DOHH2 (cell line): Measurements from ENCODE around the gene SEMA3D.

Source experiments
- H3F3A ChIP-seq: fragments of 200-600 bp; sonication (generic), shearing (Covaris generic); 2 replicates; pipeline ENCODE4 v1.6.0; 2016; ENCODE audit warnings: antibody characterized with exemption, mild to moderate bottlenecking; ENCODE audit not compliant: control insufficient read depth, insufficient read depth
- H3K27ac ChIP-seq: fragments of 200-600 bp; sonication (generic); 2 replicates; pipeline ENCODE4 v1.5.1; 2014; ENCODE audit warnings: low read depth, mild to moderate bottlenecking, low read length, moderate library complexity
- H3K27me3 ChIP-seq: fragments of 200-600 bp; sonication (generic); 2 replicates; pipeline ENCODE4 v1.6.1; 2014; ENCODE audit warnings: mild to moderate bottlenecking, low read length, mixed read lengths; ENCODE audit not compliant: control insufficient read depth
- H3K36me3 ChIP-seq: fragments of 200-600 bp; sonication (generic); 2 replicates; pipeline ENCODE4 v1.6.1; 2014; ENCODE audit warnings: mild to moderate bottlenecking, low read length, moderate library complexity, mixed read lengths; ENCODE audit not compliant: control insufficient read depth
- H3K4me1 ChIP-seq: fragments of 200-600 bp; sonication (generic); 2 replicates; pipeline ENCODE4 v1.6.1; 2014; ENCODE audit warnings: mild to moderate bottlenecking, low read length, mixed read lengths; ENCODE audit not compliant: control insufficient read depth
- H3K4me2 ChIP-seq: fragments of 200-600 bp; sonication (generic); 2 replicates; pipeline ENCODE4 v1.6.0; 2014; ENCODE audit warnings: mild to moderate bottlenecking, low read length, moderate library complexity
- H3K4me3 ChIP-seq: fragments of 200-600 bp; sonication (generic); 2 replicates; pipeline ENCODE4 v1.5.1; 2014; ENCODE audit warnings: mild to moderate bottlenecking, low read length, mixed read lengths
- H3K79me2 ChIP-seq: fragments of 200-600 bp; sonication (generic); 2 replicates; pipeline ENCODE4 v1.6.1; 2014; ENCODE audit warnings: mild to moderate bottlenecking, low read length, mixed read lengths; ENCODE audit not compliant: control insufficient read depth
- H3K9me2 ChIP-seq: fragments of 200-600 bp; sonication (generic); replicated peaks from 2 replicates; pipeline ENCODE4 v1.6.1; 2014; ENCODE audit warnings: mild to moderate bottlenecking, low read length, mixed read lengths; ENCODE audit not compliant: control insufficient read depth
- H3K9me3 ChIP-seq: fragments of 200-600 bp; sonication (generic); 2 replicates; pipeline ENCODE4 v1.6.1; 2014; ENCODE audit warnings: antibody characterized with exemption, low read length, mixed read lengths; ENCODE audit not compliant: control insufficient read depth, insufficient read depth
- H4K20me1 ChIP-seq: fragments of 200-600 bp; sonication (generic); 2 replicates; pipeline ENCODE4 v1.6.0; 2014; ENCODE audit warnings: low read depth, mild to moderate bottlenecking, antibody characterized with exemption, low read length, moderate library complexity; ENCODE audit not compliant: control insufficient read depth, insufficient read depth
- EZH2phosphoT487 ChIP-seq: fragments of 200-600 bp; sonication (generic); IDR thresholded peaks from 2 replicates; pipeline ENCODE4 v1.6.1; 2017; ENCODE audit warnings: borderline replicate concordance, mild to moderate bottlenecking, antibody characterized with exemption, low read length, moderate library complexity, mixed read lengths
- TF ChIP-seq, protein P1 (sequence below): fragments of 200-600 bp; sonication (generic); IDR thresholded peaks from one replicate; pipeline ENCODE4 v1.5.1; 2014; ENCODE audit warnings: antibody characterized with exemption, mild to moderate bottlenecking, low read depth, low read length; ENCODE audit not compliant: poor library complexity, severe bottlenecking

Gene SEMA3D

DNA sequence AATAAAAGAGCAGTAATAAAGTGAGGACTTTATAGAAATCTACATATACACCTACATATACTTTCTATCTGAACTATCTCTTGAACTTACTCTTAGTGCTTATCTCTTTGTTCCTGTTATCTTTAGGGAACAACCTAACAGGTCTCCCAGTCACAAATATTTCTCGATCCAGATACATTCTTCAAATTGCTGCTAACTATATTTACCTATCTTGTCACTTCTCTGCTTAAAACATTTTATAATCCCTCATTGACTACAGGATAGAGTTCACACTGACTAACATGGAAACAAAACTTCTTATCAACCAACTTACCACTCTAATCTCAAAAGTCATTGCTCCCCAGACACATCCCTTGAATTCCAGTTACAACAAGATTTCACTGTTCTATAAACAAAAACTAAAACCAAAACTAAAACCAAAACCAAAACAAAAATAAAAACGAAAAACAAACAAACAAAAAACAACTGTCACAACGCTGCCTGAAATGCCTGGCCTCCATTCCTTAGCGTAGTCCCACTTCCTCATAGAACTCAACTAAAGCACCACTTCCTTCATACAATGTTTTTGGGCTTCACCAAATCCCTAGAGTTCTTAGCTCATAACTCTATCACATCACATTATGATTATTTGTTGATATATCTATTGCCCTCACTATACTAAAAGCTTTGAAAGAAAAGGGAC lies 134.7 kb downstream of the SEMA3D start:
- H3K36me3 ChIP-seq = no peaks in the 10 kb centered on the region
- no peaks in the 10 kb centered on the region for H3K9me3 ChIP-seq
- H3K4me2 ChIP-seq = no peak overlapping the region
- H3K4me1 ChIP-seq = no peaks in the 10 kb centered on the region
- TF ChIP-seq, protein P1, sequence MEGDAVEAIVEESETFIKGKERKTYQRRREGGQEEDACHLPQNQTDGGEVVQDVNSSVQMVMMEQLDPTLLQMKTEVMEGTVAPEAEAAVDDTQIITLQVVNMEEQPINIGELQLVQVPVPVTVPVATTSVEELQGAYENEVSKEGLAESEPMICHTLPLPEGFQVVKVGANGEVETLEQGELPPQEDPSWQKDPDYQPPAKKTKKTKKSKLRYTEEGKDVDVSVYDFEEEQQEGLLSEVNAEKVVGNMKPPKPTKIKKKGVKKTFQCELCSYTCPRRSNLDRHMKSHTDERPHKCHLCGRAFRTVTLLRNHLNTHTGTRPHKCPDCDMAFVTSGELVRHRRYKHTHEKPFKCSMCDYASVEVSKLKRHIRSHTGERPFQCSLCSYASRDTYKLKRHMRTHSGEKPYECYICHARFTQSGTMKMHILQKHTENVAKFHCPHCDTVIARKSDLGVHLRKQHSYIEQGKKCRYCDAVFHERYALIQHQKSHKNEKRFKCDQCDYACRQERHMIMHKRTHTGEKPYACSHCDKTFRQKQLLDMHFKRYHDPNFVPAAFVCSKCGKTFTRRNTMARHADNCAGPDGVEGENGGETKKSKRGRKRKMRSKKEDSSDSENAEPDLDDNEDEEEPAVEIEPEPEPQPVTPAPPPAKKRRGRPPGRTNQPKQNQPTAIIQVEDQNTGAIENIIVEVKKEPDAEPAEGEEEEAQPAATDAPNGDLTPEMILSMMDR = no peak
- no peak for TF ChIP-seq EZH2phosphoT487
- no peak overlapping the region for H3K4me3 ChIP-seq
- H3K27me3 ChIP-seq = no peaks in the 10 kb centered on the region
- H3K27ac ChIP-seq = no peak overlapping the region
- H3F3A ChIP-seq = no peaks in the 10 kb centered on the region
- no peaks in the 10 kb centered on the region for H3K9me2 ChIP-seq
- no peaks in the 10 kb centered on the region for H4K20me1 ChIP-seq
- H3K79me2 ChIP-seq = no peaks in the 10 kb centered on the region

DNA sequence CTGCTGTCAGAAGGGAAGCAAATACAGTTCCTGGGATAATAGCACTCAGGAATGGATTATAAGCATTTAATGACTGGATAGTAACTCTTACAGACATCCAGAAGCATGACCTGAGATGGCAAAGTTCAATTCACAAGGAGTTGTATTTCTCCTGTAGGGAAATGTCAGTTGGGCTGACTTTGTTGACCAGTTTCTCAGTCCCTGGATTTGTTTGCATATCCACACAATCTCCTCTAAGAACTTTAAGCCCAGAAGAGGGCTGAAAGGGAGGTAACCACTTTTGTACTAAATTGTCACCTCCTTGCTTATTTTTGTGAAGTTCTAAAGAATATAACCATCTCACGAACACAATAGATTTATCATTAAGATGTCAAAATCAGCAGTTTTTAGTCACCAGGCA lies 140.3 kb downstream of the SEMA3D start:
- no peaks in the 10 kb centered on the region for H3K4me1 ChIP-seq
- no peak for TF ChIP-seq EZH2phosphoT487
- TF ChIP-seq, protein P1 = no peak

GRCh38 chr7:85041605-85042216 lies 145.1 kb downstream of the SEMA3D start:
- Histone ChIP-seq H4K20me1 (no peaks in the 10 kb centered on the region), H3K9me3 (no peaks in the 10 kb centered on the region), H3K4me3 (no peak overlapping the region), H3K27me3 (no peaks in the 10 kb centered on the region), H3F3A (no peaks in the 10 kb centered on the region), H3K27ac (no peak overlapping the region), H3K4me1 (no peaks in the 10 kb centered on the region), H3K79me2 (no peaks in the 10 kb centered on the region), H3K9me2 (no peaks in the 10 kb centered on the region), H3K36me3 (no peaks in the 10 kb centered on the region), H3K4me2 (no peak overlapping the region)
- TF ChIP-seq, protein P1 = peak; percentile 88
- TF ChIP-seq EZH2phosphoT487 = no peak

More for the DNA sequence above, 140.3 kb downstream of the SEMA3D start:
- no peak overlapping the region for H3K27ac ChIP-seq
- no peaks in the 10 kb centered on the region for H3K9me2 ChIP-seq
- H3K4me3 ChIP-seq = no peak overlapping the region
- H3K9me3 ChIP-seq = no peaks in the 10 kb centered on the region
- no peaks in the 10 kb centered on the region for H3K79me2 ChIP-seq
- no peaks in the 10 kb centered on the region for H3K36me3 ChIP-seq
- H4K20me1 ChIP-seq = no peaks in the 10 kb centered on the region
- no peak overlapping the region for H3K4me2 ChIP-seq
- no peaks in the 10 kb centered on the region for H3K27me3 ChIP-seq
- no peaks in the 10 kb centered on the region for H3F3A ChIP-seq
